Measurements from ENCODE around the gene PGC.

- TF ChIP-seq CTCF (conservative IDR thresholded peaks at IDR 0.05 in 1 of 2, IDR thresholded peaks at IDR 0.05 in 1 of 2; ENCODE audit: extremely low read depth in 1 of 2, insufficient read depth in 1 of 2, low read depth in 1 of 2, low read length in 2 of 2) (no peak), EZH2 (IDR thresholded peaks at IDR 0.05; ENCODE audit: borderline replicate concordance, low read length) (no peak)
These were observed 34.2 kb upstream of the PGC start for GRCh38 chr6:41781366-41781730.
